GM12878 (cell line): ENCODE data around the gene TRAF3IP1. TPM values are rescaled to one million over a fixed set of nuclear protein-coding genes. Genes with fewer than 3 reads are reported as not detected.

Source experiments
- ATAC-seq: fragments of 200-7000 bp; cut with Tn5 transposase; 3 replicates; pipeline ENCODE4 v1.9.1; 2020; ENCODE audit warnings: mild to moderate bottlenecking, moderate library complexity
- BruUV-seq: library from RNA; stranded (reverse); fragments of 400-500 nt; replicated peaks from 2 replicates; lab custom pipeline; 2021; lab: Mats Ljungman, UMichigan
- CTCF ChIA-PET: fragments of 300-600 bp; sonication (Branson Sonifier 250); formaldehyde crosslinking; extraction: SDS; loops from one replicate; lab custom pipeline; 2021; ENCODE audit warnings: inconsistent platforms; lab: Yijun Ruan, JAX
- POLR2A ChIA-PET: fragments of 350-600 bp; formaldehyde crosslinking; extraction: SDS; loops from one replicate; lab custom pipeline; 2021; ENCODE audit warnings: inconsistent platforms; lab: Charles Lee
- RAD21 ChIA-PET: fragments of 300-600 bp; sonication (Branson Sonifier 250); formaldehyde crosslinking; loops from one replicate; lab custom pipeline; 2023; ENCODE audit warnings: antibody characterized with exemption; ENCODE audit not compliant: unreplicated experiment; lab: Charles Lee
- SMC1A ChIA-PET: fragments of 300-600 bp; sonication (Branson Sonifier 250); formaldehyde crosslinking; loops from one replicate; lab custom pipeline; 2023; ENCODE audit not compliant: unreplicated experiment, uncharacterized antibody; lab: Charles Lee
- DNase-seq: peaks from one replicate; pipeline ENCODE4 v3.0.0-alpha.2; 2011; ENCODE audit warnings: low read depth, low spot score
- FAIRE-seq: peaks from 3 replicates; lab custom pipeline; 2011; peaks lifted over from hg19 to GRCh38; lab: Jason Lieb, UNC
- H2AFZ ChIP-seq: 2 replicates; pipeline ENCODE4 v1.6.0; 2011; ENCODE audit warnings: low read depth, low read length, control low read depth; ENCODE audit not compliant: control insufficient read depth
- H3K27ac ChIP-seq: 2 replicates; pipeline ENCODE4 v1.5.1; 2011; ENCODE audit warnings: control low read depth; ENCODE audit not compliant: control insufficient read depth, insufficient read depth
- H3K27me3 ChIP-seq, 2 experiments: replicated peaks in 1 of 2; 2 replicates each; pipeline versions ENCODE4 v1.6.0 to v1.6.1; 2011; ENCODE audit warnings: low read length in 1 of 2; ENCODE audit not compliant: control insufficient read depth in 2 of 2, insufficient read depth in 2 of 2
- H3K36me3 ChIP-seq, 2 experiments: 2 replicates each; pipeline ENCODE4 v1.5.1; 2011; ENCODE audit warnings: low read length in 1 of 2; ENCODE audit not compliant: control insufficient read depth in 2 of 2, insufficient read depth in 2 of 2
- H3K4me1 ChIP-seq: 2 replicates; pipeline ENCODE4 v1.6.1; 2011; ENCODE audit warnings: mild to moderate bottlenecking, low read length, moderate library complexity, mixed read lengths; ENCODE audit not compliant: control insufficient read depth, insufficient read depth
- H3K4me2 ChIP-seq: 2 replicates; pipeline ENCODE4 v1.6.0; 2011; ENCODE audit warnings: control low read depth; ENCODE audit not compliant: control insufficient read depth, insufficient read depth
- H3K4me3 ChIP-seq: fragments of 200-600 bp; sonication (generic); 2 replicates; pipeline ENCODE4 v1.5.1; 2016
- H3K79me2 ChIP-seq: 2 replicates; pipeline ENCODE4 v1.6.0; 2011; ENCODE audit warnings: low read length; ENCODE audit not compliant: control insufficient read depth, insufficient read depth
- H3K9ac ChIP-seq: 2 replicates; pipeline ENCODE4 v1.8.0; 2011; ENCODE audit warnings: low read length, control low read depth, mixed read lengths; ENCODE audit not compliant: control insufficient read depth, insufficient read depth
- H3K9me3 ChIP-seq: replicated peaks from 3 replicates; pipeline ENCODE4 v1.5.1; 2011; ENCODE audit warnings: mild to moderate bottlenecking, low read length; ENCODE audit not compliant: control insufficient read depth, insufficient read depth
- H4K20me1 ChIP-seq: 2 replicates; pipeline ENCODE4 v1.6.0; 2011; ENCODE audit not compliant: control insufficient read depth, insufficient read depth
- EED ChIP-seq: sonication (generic); IDR thresholded peaks from 2 replicates; pipeline ENCODE4 v1.6.1; 2016; ENCODE audit warnings: antibody characterized with exemption, low read depth
- FOXK2 ChIP-seq: fragments of 450-650 bp; IDR thresholded peaks from 2 replicates; pipeline ENCODE4 v1.6.1; 2017; ENCODE audit warnings: mild to moderate bottlenecking, moderate library complexity
- GABPA ChIP-seq: IDR thresholded peaks from 2 replicates; pipeline ENCODE4 v1.6.1; 2014; ENCODE audit warnings: antibody characterized with exemption, low read depth, mild to moderate bottlenecking, inconsistent platforms
- NR2C1 ChIP-seq: fragments of 450-650 bp; IDR thresholded peaks from 2 replicates; pipeline ENCODE4 v1.6.1; 2017; ENCODE audit warnings: antibody characterized with exemption, mild to moderate bottlenecking, moderate library complexity
- RAD21 ChIP-seq: IDR thresholded peaks from 2 replicates; pipeline ENCODE4 v1.6.1; 2011; ENCODE audit warnings: mild to moderate bottlenecking, low read depth, low read length, moderate library complexity; ENCODE audit not compliant: insufficient read depth
- RAD51 ChIP-seq: fragments of 450-650 bp; IDR thresholded peaks from 2 replicates; pipeline ENCODE4 v1.6.1; 2016; ENCODE audit warnings: moderate library complexity, mild to moderate bottlenecking, inconsistent platforms
- SRF ChIP-seq, 2 experiments: IDR thresholded peaks; 2 replicates each; pipeline ENCODE4 v1.6.1; 2011; ENCODE audit warnings: low read depth in 2 of 2, low read length in 2 of 2, mild to moderate bottlenecking in 1 of 2, moderate library complexity in 1 of 2
- WGBS: methylation state at CpG from one replicate; pipeline ENCODE4 v1.1.6; 2016; ENCODE audit warnings: low lambda C conversion rate; ENCODE audit not compliant: insufficient replicate concordance, insufficient coverage; ENCODE audit errors: missing lambda C conversion rate; 5-methylcytosine and 5-hydroxymethylcytosine counted together
- in situ Hi-C: fragments of 300-500 bp; cut with MboI; formaldehyde crosslinking; loops from 9 replicates; pipeline ENCODE4 v1.14.3; 2018; ENCODE audit warnings: mixed read lengths
- intact Hi-C: fragments of 100-400 bp; cut with micrococcal nuclease; formaldehyde crosslinking; loops from one replicate; pipeline ENCODE4 v1.14.2; 2022; ENCODE audit not compliant: unreplicated experiment
- polyA plus RNA-seq, 11 experiments: library from polyadenylated mRNA; depleted of rRNA in 4 of 11; unstranded in 6 of 11; stranded (reverse) in 5 of 11; fragments of >200 nt; fragmentation: Nextera tagmentation in 4 of 11; fragmentation: Illumina TruSeq in 1 of 11; extraction: Ambion mirVana in 4 of 11; extraction: Trizol in 1 of 11; gene quantifications; 1 replicate in 1 of 11; 2 replicates in 10 of 11; pipeline versions ENCODE4 v1.2.1 to v1.2.3, GENCODE V29; 2011 to 2016; ENCODE audit warnings: inconsistent platforms in 2 of 11, missing spikeins in 2 of 11, low read depth in 1 of 11
- total RNA-seq, 4 experiments: library from RNA; depleted of rRNA in 3 of 4; stranded (reverse); fragments of >200 nt in 3 of 4; fragmentation: Illumina TruSeq in 1 of 4; extraction: Trizol in 1 of 4; gene quantifications; 2 replicates each; pipeline versions ENCODE4 v1.2.1 to v1.2.3, GENCODE V29; 2013 to 2021
- TF ChIP-seq, protein P1 (sequence below): IDR thresholded peaks from 2 replicates; pipeline ENCODE4 v1.6.1; 2012; ENCODE audit warnings: mild to moderate bottlenecking, low read depth, low read length
- TF ChIP-seq, protein P2 (sequence below): fragments of 450-650 bp; IDR thresholded peaks from 2 replicates; pipeline ENCODE4 v1.6.1; 2017; ENCODE audit warnings: mild to moderate bottlenecking
- TF ChIP-seq, protein P3 (sequence below): fragments of 450-650 bp; IDR thresholded peaks from 2 replicates; pipeline ENCODE4 v1.6.1; 2016; ENCODE audit warnings: mild to moderate bottlenecking
- TF ChIP-seq, protein P4 (sequence below): fragments of 450-650 bp; conservative IDR thresholded peaks from 2 replicates; pipeline ENCODE4 v1.6.1; 2017; ENCODE audit warnings: mild to moderate bottlenecking, moderate library complexity

Gene TRAF3IP1
- total and polyA plus RNA-seq, 10 of the 15 experiments (the other 5 are each of a cell fraction or from before 2014, with no cell fraction given), result 1.6 to 7.5 (median 3.6) TPM

DNA sequence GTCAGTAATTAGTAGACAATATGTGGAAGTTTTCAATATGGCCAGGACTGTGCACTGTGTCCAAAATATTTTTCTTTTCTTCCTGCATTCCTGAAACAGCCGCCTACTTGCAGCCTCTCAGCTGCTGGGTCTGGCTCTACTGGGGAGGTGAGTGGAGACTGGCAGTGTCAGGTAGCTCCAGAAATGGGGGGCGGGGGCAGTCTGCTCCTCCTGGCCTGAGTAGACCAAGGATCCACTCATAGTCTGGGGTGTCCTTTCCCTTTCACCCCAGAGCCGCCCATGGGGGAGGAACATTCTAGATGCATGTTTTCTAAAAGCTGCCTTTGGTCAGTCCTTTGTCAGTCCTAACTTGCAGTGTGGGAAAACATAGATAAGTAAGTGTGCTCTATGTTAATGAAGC lies 23.7 kb downstream of the TRAF3IP1 start:
- no TSS peak for BruUV-seq
- TF ChIP-seq, protein P1, sequence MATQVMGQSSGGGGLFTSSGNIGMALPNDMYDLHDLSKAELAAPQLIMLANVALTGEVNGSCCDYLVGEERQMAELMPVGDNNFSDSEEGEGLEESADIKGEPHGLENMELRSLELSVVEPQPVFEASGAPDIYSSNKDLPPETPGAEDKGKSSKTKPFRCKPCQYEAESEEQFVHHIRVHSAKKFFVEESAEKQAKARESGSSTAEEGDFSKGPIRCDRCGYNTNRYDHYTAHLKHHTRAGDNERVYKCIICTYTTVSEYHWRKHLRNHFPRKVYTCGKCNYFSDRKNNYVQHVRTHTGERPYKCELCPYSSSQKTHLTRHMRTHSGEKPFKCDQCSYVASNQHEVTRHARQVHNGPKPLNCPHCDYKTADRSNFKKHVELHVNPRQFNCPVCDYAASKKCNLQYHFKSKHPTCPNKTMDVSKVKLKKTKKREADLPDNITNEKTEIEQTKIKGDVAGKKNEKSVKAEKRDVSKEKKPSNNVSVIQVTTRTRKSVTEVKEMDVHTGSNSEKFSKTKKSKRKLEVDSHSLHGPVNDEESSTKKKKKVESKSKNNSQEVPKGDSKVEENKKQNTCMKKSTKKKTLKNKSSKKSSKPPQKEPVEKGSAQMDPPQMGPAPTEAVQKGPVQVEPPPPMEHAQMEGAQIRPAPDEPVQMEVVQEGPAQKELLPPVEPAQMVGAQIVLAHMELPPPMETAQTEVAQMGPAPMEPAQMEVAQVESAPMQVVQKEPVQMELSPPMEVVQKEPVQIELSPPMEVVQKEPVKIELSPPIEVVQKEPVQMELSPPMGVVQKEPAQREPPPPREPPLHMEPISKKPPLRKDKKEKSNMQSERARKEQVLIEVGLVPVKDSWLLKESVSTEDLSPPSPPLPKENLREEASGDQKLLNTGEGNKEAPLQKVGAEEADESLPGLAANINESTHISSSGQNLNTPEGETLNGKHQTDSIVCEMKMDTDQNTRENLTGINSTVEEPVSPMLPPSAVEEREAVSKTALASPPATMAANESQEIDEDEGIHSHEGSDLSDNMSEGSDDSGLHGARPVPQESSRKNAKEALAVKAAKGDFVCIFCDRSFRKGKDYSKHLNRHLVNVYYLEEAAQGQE, result no peak
- TF ChIP-seq, protein P2, sequence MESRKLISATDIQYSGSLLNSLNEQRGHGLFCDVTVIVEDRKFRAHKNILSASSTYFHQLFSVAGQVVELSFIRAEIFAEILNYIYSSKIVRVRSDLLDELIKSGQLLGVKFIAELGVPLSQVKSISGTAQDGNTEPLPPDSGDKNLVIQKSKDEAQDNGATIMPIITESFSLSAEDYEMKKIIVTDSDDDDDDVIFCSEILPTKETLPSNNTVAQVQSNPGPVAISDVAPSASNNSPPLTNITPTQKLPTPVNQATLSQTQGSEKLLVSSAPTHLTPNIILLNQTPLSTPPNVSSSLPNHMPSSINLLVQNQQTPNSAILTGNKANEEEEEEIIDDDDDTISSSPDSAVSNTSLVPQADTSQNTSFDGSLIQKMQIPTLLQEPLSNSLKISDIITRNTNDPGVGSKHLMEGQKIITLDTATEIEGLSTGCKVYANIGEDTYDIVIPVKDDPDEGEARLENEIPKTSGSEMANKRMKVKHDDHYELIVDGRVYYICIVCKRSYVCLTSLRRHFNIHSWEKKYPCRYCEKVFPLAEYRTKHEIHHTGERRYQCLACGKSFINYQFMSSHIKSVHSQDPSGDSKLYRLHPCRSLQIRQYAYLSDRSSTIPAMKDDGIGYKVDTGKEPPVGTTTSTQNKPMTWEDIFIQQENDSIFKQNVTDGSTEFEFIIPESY, result no peak
- no peak for TF ChIP-seq SRF (IDR thresholded peaks at IDR 0.05; ENCODE audit: low read depth in 2 of 2, low read length in 2 of 2)
- no peak for TF ChIP-seq GABPA
- TF ChIP-seq FOXK2, result no peak
- TF ChIP-seq RAD51, result no peak
- no peak for TF ChIP-seq RAD21
- TF ChIP-seq, protein P3, sequence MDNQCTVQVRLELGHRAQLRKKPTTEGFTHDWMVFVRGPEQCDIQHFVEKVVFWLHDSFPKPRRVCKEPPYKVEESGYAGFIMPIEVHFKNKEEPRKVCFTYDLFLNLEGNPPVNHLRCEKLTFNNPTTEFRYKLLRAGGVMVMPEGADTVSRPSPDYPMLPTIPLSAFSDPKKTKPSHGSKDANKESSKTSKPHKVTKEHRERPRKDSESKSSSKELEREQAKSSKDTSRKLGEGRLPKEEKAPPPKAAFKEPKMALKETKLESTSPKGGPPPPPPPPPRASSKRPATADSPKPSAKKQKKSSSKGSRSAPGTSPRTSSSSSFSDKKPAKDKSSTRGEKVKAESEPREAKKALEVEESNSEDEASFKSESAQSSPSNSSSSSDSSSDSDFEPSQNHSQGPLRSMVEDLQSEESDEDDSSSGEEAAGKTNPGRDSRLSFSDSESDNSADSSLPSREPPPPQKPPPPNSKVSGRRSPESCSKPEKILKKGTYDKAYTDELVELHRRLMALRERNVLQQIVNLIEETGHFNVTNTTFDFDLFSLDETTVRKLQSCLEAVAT, result no peak
- TF ChIP-seq, protein P4, sequence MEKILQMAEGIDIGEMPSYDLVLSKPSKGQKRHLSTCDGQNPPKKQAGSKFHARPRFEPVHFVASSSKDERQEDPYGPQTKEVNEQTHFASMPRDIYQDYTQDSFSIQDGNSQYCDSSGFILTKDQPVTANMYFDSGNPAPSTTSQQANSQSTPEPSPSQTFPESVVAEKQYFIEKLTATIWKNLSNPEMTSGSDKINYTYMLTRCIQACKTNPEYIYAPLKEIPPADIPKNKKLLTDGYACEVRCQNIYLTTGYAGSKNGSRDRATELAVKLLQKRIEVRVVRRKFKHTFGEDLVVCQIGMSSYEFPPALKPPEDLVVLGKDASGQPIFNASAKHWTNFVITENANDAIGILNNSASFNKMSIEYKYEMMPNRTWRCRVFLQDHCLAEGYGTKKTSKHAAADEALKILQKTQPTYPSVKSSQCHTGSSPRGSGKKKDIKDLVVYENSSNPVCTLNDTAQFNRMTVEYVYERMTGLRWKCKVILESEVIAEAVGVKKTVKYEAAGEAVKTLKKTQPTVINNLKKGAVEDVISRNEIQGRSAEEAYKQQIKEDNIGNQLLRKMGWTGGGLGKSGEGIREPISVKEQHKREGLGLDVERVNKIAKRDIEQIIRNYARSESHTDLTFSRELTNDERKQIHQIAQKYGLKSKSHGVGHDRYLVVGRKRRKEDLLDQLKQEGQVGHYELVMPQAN, result no peak
- TF ChIP-seq EED, result no peak
- TF ChIP-seq NR2C1, result no peak

More for the DNA sequence above, 23.7 kb downstream of the TRAF3IP1 start:
- no peak for DNase-seq
- H3K27ac ChIP-seq, result no peak overlapping the region
- no peak for FAIRE-seq
- intact Hi-C loops, result no loop called here
- 72% methylated on average over 3 of the region's 3 CpGs for WGBS
- no peak overlapping the region for H2AFZ ChIP-seq
- ATAC-seq, result no peak
- ChIA-PET POLR2A (interaction anchor here (0.6 kb wide), 1 partner anchor 41 kb away, joined by 4 read pairs; no protein-coding TSS in a partner anchor), RAD21 (no interaction called here), SMC1A (no interaction called here), CTCF (interaction anchor here (1.2 kb wide), 1 partner anchor 26 kb away, joined by 3 read pairs; no protein-coding TSS in a partner anchor)
- H3K4me3 ChIP-seq, result no peak overlapping the region
- H3K9me3 ChIP-seq, result no peaks in the 10 kb centered on the region
- in situ Hi-C loops, result no loop called here
- no peaks in the 10 kb centered on the region for H3K27me3 ChIP-seq
- H4K20me1 ChIP-seq, result no peaks in the 10 kb centered on the region; the same call in 1 of the 2 replicates
- H3K4me1 ChIP-seq, result no peaks in the 10 kb centered on the region; the same call in 1 of the 2 replicates
- H3K9ac ChIP-seq, result no peak overlapping the region
- peaks cover 2% of the 10 kb centered on the region in 2 experiments; a peak in 3 of 4 replicates for H3K36me3 ChIP-seq
- H3K79me2 ChIP-seq, result no peaks in the 10 kb centered on the region
- H3K4me2 ChIP-seq, result no peak overlapping the region
